Calu3 (cell line): Measurements from ENCODE around the gene PCBP1. TPM values are rescaled to one million over a fixed set of nuclear protein-coding genes. Genes with fewer than 3 reads are reported as not detected.
"Not testable (repeated sequence)": the region's sequence is repeated elsewhere in the genome, so short reads cannot be mapped to it uniquely, and the experiment has no call there.

Experiments
- BruUV-seq: library from RNA; stranded (reverse); fragments of 400-500 nt; replicated peaks from 2 replicates; lab custom pipeline; 2021; lab: Mats Ljungman, UMichigan
- CTCF ChIA-PET: fragments of 300-600 bp; sonication (Branson Sonifier 250); formaldehyde crosslinking; loops from one replicate; lab custom pipeline; 2022; ENCODE audit warnings: antibody characterized with exemption; lab: Charles Lee
- DNase-seq: peaks from one replicate; pipeline ENCODE4 v3.0.0; 2022
- H3K27ac Mint-ChIP-seq: one replicate; pipeline ENCODE4 v1.8.0; 2022; ENCODE audit warnings: mixed read lengths; ENCODE audit not compliant: unreplicated experiment
- H3K27me3 Mint-ChIP-seq: one replicate; pipeline ENCODE4 v1.8.0; 2022; ENCODE audit warnings: mixed read lengths; ENCODE audit not compliant: unreplicated experiment
- H3K36me3 Mint-ChIP-seq: one replicate; pipeline ENCODE4 v1.8.0; 2022; ENCODE audit warnings: mild to moderate bottlenecking, moderate library complexity, mixed read lengths; ENCODE audit not compliant: insufficient read depth, unreplicated experiment
- H3K4me1 Mint-ChIP-seq: one replicate; pipeline ENCODE4 v1.8.0; 2022; ENCODE audit warnings: mild to moderate bottlenecking, low read depth, mixed read lengths; ENCODE audit not compliant: unreplicated experiment
- H3K4me3 Mint-ChIP-seq: one replicate; pipeline ENCODE4 v1.8.0; 2022; ENCODE audit warnings: mild to moderate bottlenecking, low read depth, moderate library complexity, mixed read lengths; ENCODE audit not compliant: unreplicated experiment
- H3K9me3 Mint-ChIP-seq: one replicate; pipeline ENCODE4 v1.8.0; 2022; ENCODE audit warnings: low read depth, mixed read lengths; ENCODE audit not compliant: unreplicated experiment
- intact Hi-C: fragments of 100-400 bp; cut with micrococcal nuclease; formaldehyde crosslinking; loops from one replicate; pipeline ENCODE4 v1.10.0; 2022; ENCODE audit not compliant: unreplicated experiment
- total RNA-seq: library from RNA; stranded (reverse); gene quantifications from 2 replicates; pipeline ENCODE4 v1.2.3, GENCODE V29; 2022
- TF ChIP-seq, protein P1 (sequence below): fragments of 200-600 bp; IDR thresholded peaks from one replicate; pipeline ENCODE4 v1.8.0; 2022; ENCODE audit warnings: antibody characterized with exemption; ENCODE audit not compliant: unreplicated experiment

PCBP1 gene
- total RNA-seq, 1 experiment from 2014 or later: 252 TPM

DNA sequence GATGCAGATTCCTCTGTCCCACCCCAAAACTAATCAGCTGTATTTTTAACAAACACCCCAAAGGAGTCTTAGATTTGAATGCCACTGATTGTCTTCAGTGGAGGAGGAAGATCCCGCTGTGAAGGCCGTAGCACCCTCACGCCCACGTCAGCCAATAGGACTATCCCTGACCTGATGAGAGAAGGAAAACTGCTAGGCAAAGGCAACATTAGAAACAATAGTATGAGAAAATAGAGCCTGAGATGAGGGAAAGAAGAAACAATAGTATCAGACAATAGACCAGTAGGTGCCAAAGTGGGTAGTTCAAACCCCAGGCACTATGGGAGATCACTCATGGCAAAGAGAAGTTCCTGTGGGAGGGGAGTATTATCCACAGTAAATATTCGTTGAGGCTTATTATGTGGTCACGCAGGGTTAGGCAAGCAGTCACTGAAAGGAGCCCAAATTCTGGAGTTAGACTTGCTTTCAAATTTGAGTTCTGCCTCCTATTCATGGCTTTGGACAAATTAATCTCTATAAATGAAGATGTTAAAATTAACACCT, 2.8 kb downstream of the PCBP1 start:
- CTCF ChIA-PET: no interaction called here
- TF ChIP-seq, protein P1, sequence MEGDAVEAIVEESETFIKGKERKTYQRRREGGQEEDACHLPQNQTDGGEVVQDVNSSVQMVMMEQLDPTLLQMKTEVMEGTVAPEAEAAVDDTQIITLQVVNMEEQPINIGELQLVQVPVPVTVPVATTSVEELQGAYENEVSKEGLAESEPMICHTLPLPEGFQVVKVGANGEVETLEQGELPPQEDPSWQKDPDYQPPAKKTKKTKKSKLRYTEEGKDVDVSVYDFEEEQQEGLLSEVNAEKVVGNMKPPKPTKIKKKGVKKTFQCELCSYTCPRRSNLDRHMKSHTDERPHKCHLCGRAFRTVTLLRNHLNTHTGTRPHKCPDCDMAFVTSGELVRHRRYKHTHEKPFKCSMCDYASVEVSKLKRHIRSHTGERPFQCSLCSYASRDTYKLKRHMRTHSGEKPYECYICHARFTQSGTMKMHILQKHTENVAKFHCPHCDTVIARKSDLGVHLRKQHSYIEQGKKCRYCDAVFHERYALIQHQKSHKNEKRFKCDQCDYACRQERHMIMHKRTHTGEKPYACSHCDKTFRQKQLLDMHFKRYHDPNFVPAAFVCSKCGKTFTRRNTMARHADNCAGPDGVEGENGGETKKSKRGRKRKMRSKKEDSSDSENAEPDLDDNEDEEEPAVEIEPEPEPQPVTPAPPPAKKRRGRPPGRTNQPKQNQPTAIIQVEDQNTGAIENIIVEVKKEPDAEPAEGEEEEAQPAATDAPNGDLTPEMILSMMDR: no peak
- Mint-ChIP-seq H3K9me3 (no peaks in the 10 kb centered on the region), H3K4me3 (peak overlapping the region; percentile 93), H3K36me3 (peaks cover 55% of the 10 kb centered on the region), H3K4me1 (peaks cover 32% of the 10 kb centered on the region), H3K27ac (peak overlapping the region; percentile 100), H3K27me3 (no peaks in the 10 kb centered on the region)
- DNase-seq: no peak
- BruUV-seq: no TSS peak
- intact Hi-C loops: no loop called here

DNA sequence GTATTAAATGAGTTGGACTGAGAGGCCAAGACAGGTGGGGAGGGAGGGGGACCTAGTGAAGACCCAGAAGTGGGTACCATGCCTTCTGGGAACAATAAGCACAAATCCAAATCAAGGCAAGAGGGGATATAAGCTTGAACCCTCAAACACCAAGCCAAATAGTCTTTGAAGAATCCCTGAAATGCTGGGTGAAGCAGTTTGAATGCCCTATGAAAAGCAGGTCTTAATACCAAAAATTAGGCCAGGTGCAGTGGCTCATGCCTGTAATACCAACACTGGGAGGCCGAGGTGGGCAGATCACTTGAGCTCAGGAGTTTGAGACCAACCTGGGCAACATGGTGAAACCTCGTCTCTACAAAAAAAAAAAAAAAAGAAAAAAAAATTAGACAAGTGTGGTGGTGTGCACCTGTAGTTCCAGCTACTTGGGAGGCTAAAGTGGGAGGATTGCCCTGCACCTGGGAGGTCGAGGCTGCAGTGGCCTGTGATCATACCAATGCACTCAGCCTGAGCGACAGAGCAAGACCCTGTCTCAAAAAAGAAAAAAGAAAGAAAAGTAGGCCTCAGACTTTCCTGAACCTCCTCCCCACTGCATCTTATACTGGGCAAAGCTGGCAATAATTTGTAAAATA, 3.5 kb downstream of the PCBP1 start:
- H3K4me3 Mint-ChIP-seq: no peak overlapping the region
- no peak overlapping the region for H3K27ac Mint-ChIP-seq
- H3K36me3 Mint-ChIP-seq: peaks cover 47% of the 10 kb centered on the region
- CTCF ChIA-PET: no interaction called here
- no peaks in the 10 kb centered on the region for H3K9me3 Mint-ChIP-seq
- BruUV-seq: no TSS peak
- DNase-seq: no peak
- H3K4me1 Mint-ChIP-seq: peaks cover 32% of the 10 kb centered on the region
- intact Hi-C loops: no loop called here
- H3K27me3 Mint-ChIP-seq: no peaks in the 10 kb centered on the region
- TF ChIP-seq, protein P1: no peak

DNA sequence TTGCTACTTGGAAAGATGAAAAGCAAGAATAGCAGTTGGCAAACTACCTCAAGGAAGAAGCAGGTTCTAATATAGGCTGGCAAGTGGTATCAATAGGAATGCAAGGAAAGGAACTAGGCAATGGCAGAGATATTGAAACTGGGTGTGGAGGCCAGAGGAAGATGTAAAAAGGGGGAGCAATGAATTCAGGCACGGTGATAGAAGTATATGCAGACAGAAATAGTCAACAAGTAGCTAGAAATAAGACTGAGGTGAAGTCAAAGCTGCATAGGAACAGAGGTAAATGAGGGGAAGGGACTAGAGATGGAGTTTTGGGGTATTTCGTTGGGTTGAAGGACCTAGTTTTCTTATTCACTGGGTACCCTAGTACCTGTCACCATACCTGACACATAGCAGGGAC, 4.1 kb downstream of the PCBP1 start:
- CTCF ChIA-PET: interaction anchor here (0.6 kb wide), 1 partner anchor 22 kb away, joined by 4 read pairs; no protein-coding TSS in a partner anchor
- intact Hi-C loops: no loop called here

DNA sequence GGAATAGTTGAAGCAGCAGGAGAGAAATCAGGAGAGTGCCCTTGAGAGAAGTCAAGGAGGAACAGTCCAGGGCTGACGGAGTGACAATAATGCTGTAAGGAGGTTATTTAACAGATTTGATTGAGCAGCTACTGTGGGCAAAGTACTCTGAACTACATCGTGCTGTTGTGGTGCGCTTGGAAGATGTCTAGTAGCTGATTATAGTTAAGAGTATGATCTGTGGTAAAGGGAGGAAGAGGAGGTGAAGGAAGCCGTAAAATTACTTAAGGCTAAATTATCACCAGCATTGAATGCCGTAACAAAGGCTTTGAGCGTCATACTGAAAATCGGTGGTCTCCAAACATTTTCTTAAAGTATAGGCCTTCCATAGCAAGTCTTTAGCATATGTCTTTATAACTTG, 4.5 kb downstream of the PCBP1 start:
- H3K9me3 Mint-ChIP-seq: no peaks in the 10 kb centered on the region
- H3K4me3 Mint-ChIP-seq: no peak overlapping the region
- H3K36me3 Mint-ChIP-seq: peaks cover 37% of the 10 kb centered on the region
- intact Hi-C loops: no loop called here
- BruUV-seq: no TSS peak
- CTCF ChIA-PET: interaction anchor here (0.6 to 0.8 kb wide), 2 partner anchors 13 to 23 kb away, joined by 3 to 4 read pairs; no protein-coding TSS in a partner anchor
- H3K4me1 Mint-ChIP-seq: peaks cover 32% of the 10 kb centered on the region
- TF ChIP-seq, protein P1: no peak
- no peak for DNase-seq
- H3K27me3 Mint-ChIP-seq: no peaks in the 10 kb centered on the region
- H3K27ac Mint-ChIP-seq: no peak overlapping the region

More for the DNA sequence above, 4.1 kb downstream of the PCBP1 start:
- Mint-ChIP-seq H3K4me1 (peaks cover 32% of the 10 kb centered on the region), H3K4me3 (no peak overlapping the region), H3K9me3 (no peaks in the 10 kb centered on the region), H3K27ac (no peak overlapping the region), H3K36me3 (peaks cover 41% of the 10 kb centered on the region), H3K27me3 (no peaks in the 10 kb centered on the region)
- DNase-seq: no peak
- TF ChIP-seq, protein P1: no peak
- BruUV-seq: no TSS peak

DNA sequence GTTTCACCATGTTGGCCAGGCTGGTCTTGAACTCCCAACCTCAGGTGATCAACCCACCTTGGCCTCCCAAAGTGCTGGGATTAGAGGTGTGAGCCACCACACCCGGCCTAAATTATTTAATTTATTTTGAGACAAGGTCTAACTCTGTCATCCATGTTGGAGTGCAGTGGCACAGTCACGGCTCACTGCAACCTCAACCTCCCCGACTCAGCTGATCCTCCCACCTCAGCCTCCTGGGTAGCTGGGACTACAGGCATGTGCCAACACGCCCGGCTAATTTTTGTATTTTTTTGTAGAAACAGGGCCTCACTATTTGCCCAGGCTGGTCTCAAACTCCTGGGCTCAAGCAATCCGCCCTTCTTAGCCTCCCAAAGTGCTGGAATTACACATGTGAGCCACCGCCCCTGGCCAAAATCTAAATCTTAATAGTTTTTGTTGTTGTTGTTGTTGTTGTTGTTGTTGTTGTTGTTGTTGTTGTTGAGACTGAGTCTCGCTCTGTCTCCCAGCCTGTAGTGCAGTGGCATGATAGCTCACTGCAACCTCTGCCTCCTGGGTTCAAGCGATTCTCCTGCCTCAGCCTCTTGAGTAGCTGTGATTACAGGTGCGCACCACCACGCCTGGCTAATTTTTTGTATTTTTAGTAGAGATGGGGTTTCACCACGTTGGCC, 5.4 kb downstream of the PCBP1 start:
- H3K27me3 Mint-ChIP-seq, intact Hi-C loops, BruUV-seq, H3K27ac Mint-ChIP-seq, H3K4me3 Mint-ChIP-seq, H3K9me3 Mint-ChIP-seq, DNase-seq: not testable (repeated sequence)
- Mint-ChIP-seq H3K36me3 (peaks cover 28% of the 10 kb centered on the region), H3K4me1 (peaks cover 32% of the 10 kb centered on the region)
- CTCF ChIA-PET: interaction anchor here (0.8 kb wide), 1 partner anchor 12 kb away, joined by 3 read pairs; no protein-coding TSS in a partner anchor
